Inflammatory macrophage treated with lipopolysaccharide for 1 hour (primary cell): ENCODE results near the gene ALKBH3.
A peak's percentile ranks its signal among the peaks of the same experiment; 100 is the strongest.

Experiments used
- DNase-seq, 2 donors: peaks; one replicate each; pipeline ENCODE4 v3.0.0-alpha.2; 2020 to 2022

ALKBH3 gene

DNA sequence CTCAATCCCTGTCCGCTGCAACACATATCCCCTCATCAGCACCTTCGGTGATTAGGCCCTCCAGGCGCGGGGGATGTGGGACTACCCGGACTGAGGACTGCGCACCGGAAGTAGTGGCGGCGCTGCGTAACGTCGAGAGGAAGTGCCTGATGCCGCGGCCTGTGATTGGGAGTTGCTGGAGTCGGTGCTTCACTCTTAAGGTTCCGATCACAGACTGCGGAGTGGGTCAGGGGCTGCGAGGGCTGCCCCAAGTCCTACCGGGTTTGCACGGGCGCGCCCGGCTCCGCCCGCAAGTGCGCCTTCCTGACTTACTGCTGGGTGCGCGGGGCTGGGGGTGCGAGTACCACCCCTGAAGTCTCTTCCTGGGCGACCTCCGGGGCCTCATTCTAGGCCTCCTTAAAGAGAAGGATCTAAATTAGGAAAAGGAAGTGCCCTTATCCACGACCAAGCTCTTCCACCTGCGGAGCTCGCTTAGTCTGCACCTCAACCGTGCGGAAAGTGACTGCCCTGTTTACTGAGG is at the start of gene ALKBH3:
ALKBH3 (plus strand) TSS at position 192 of the 520 bp plus-strand sequence. CDS start 1,822 bp downstream, outside the sequence.
- DNase-seq = peak; percentile 88 to 94

DNA sequence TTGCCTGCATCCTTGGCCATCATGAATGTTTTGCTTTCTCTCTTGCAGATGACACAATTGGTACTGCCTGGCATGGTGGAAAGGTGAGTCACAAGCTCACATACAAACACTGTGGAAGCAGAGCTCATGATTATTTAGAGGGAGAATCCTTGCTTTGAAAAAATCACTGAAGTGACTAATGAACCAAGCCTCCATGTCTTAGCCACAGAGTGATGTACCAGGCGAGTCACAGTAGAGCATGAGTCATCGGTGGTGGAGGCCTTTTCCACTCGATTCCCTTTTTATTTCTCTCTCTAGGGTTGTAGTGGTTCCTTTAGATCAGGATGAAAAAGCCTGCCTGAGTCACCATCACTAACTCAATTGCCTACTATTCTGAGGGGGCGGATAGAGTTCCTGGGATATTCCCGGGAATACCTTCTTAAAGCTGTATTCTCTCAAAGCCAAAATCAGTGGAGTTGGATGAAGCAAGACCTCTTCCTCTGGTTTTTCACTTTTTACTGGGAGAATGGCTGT is 49.6 kb upstream of the ALKBH3 start:
- peak; percentile 75 to 92 for DNase-seq

DNA sequence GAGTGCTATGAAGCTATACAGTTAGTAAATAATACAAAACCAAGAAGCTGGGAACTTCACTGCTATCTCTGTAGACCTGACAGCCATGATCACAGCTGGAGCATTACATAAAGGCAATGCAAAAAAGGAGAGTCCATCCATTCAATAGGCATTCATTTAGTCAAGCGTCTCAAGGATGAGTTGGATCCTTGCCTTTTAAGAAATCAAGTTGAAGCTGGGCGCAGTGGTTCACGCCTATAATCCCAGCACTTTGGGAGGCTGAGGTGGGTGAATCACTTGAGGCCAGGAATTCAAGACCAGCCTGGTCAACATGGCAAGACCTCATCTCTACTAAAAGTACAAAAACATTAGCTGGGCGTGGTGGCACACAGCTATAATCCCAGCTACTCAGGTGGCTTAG is 48.1 kb upstream of the ALKBH3 start:
- no peak for DNase-seq

DNA sequence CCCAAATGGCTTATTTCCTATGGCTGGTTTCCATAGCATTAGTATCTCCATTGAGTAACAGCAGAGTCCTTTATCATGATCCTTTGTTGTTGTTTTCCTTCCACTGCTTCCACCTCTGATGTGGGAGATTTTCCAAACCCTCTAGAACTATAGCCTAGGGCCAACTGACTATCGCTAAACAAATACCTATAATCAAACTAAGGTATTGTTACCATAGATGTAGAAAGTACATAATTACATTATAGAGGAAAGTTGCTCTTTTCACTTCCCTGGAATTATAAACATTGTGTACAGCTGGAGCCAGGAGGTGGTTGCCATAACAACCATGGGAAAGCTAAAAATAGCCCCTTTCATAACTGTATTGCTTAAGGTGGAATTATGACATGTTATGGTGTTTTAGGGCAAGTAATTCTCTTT is 47.0 kb upstream of the ALKBH3 start:
- peak; percentile 71 to 77 for DNase-seq

DNA sequence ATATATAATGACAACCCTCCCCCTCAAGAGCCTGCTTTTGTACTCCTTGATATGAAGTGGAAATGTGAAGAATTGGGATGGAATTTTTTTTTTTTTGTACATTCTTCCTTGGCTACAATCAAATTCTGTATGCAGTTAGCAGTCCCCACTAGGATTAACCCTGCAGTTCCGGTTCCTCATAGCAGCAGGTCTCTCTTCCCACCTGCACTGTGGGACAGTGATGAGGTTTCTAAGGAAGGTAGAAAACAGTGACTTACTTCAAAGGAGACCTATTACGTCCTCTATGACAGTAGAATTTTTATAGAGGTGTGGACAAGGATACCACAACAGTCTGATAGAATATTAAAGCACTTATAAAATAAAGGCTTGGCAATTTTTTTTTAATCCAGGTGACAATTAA is 46.3 kb upstream of the ALKBH3 start:
- no peak for DNase-seq

DNA sequence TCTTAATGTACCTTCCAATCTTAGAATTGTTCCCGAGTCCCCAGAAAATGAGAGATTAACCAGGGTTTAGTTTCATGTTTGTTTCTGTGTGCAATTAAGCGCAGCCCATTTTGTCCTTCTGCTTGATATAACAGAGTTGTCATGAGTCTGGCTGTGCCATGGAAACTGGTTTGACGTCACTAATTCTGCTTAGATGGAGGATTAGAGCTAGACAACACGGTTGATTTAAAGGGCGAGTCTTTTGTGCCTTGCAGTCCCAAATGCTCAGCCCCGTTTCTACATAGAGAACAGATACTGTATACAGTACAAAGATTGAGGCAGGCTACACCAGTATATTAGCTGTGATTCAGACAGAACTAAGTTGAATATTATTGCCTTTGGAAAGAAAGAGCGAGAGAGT is 45.5 kb upstream of the ALKBH3 start:
- DNase-seq = no peak

DNA sequence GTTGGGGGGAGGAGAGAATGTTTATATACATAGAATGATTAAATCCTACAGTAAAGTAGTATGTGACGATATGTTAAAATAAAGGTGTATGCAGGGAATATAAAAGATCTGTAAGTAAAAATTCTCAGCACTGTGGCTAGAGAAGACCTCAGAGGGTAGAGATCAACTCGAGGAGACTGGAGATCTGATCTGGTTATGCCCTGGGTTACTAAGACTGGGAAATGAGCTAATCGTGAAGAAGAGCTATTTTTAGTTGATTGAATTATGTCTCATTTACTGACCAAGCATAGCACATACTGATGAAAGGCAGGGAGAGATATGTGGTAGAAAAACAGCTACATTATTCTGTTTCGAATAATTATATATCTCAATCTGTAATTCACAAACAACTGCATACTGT is 42.8 kb upstream of the ALKBH3 start:
- no peak for DNase-seq

DNA sequence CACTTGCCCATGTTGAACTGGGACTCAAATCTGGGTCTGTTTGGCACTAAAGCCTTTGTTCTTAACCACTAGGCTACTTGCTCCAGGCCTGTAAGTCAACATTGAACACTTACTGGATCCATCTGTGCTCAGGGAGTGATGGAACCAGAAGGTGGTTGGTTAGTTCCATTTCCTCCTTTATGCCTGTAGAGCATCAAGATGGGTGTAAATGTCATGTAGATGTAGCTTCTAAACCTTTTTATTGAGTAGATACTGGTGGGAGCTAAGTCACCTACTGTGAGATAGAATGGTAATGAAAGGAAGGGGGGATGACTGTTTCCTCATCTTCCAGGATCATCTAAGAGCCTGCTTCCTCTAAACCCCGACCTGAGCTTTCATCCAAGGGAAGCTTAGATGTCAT is 38.6 kb upstream of the ALKBH3 start:
- DNase-seq = no peak

DNA sequence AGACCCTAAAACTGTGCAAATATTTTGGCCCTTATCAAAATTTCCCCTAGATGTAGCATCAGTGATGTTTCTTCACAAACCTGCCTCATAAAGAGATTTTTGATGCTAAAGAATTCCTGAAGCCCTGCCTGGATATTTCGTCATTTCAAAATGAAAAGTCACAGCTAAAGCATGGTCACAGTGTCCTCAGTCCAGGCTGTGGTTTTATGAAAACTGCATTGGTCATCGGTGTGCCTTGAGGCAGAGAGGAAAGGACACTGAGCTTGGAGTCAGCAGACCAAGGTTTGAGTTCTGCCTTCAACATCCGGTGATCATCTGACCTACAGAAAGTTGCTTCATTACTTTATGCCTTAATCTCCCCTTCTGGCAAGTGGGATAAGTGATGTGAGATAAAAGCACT is 34.8 kb upstream of the ALKBH3 start:
- no peak for DNase-seq

DNA sequence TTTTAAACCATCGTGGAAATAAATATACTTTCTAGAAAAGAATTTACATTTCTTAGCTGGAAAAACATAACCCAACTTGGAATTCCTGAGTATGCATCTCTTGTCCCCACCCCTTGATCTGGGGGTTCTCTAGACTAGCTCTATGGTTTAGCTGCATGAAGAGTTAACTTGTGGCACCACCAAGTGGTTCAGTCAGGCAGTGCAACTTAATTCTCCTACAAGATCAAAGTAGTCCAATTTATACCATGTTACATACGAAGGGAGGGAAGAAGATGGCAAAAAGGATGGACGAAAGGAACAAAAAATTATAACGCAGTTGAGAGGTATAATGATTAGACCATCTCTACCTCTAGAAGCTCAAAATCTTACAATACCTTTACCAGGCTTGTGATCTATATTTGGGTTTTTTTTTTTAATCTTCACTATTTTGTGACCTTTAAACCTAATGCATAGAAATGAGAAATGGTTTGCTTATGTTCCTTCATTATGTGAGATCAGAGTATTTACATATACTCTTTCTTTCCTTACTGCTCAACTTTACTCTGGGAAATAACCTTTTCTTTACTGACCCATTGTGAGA is 28.5 kb upstream of the ALKBH3 start:
- DNase-seq = peak; percentile 30 to 81

DNA sequence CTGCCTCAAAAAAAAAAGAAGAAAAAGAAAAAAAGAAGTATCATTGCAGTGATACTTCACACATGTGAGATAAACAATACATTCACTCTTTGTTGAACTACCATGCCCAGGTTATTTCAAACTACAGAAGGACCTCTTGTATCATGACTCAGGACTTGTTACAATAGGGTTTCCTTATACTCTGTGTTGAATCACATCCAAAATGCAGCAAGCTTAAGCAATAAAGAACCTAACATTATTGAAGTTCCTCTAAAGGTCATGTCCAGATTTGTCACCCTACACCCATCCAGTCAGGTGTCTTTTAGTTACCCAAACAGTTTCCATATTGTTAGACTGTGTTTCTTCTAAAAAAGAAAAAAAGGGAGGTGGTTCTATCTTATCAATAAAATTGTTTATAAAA is 26.9 kb upstream of the ALKBH3 start:
- DNase-seq = peak; percentile 30 to 77

DNA sequence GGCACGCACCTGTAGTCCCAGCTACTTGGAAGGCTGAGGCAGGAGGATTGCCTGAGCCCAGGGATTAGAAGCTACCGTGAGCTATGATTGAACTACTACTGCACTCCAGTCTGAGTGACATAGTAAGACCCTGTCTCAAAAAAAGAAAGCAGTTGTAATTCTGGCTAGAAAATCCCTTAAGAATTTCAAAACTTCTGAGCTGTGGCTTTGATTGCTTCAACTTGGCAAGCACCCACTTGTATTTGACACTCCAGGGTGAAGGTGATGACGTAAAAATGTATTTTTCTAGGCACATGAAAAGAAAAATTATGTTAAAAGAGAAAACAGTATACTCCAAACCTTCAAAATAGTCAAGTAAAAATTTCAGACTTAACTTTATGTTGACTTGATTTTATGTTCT is 23.6 kb upstream of the ALKBH3 start:
- DNase-seq = peak; percentile 45 to 78

DNA sequence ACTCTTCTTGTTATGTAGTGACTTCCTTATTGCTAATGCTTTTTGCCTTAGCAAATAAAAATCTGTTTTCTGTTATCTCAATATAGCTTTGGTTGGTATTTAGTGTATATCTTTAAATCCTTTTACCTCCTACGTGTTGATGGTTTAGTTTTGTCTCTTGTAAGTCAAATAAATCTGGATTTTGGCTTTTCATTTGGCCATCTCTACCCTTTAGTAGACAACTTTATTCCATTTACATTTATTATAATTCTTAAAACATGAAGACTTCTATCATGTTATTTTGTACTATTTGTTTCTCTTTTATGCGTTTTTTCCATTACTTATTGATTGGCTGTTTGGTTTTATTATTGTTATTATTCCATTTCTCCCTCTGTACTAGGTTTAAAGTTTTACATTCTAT is 19.5 kb upstream of the ALKBH3 start:
- DNase-seq = no peak

DNA sequence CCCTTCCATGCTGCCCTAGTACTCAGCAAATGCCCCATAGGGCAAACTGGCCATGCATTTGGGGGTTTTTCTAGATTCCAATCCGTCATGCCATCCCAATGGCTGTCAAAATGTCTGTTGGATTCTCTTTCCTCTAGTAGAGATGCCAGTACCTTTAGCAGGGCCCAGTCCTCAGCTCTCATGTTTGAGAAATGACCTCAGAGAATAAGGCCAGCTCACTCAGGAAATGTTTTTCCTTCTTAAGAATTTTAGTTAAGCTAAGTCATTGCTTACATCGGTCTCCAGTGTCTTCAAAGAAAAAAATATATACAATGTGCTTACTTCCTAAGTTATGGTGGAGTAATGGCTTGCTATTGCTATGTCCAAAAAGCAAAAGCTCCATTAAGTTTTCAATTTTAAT is 14.1 kb upstream of the ALKBH3 start:
- DNase-seq = no peak

DNA sequence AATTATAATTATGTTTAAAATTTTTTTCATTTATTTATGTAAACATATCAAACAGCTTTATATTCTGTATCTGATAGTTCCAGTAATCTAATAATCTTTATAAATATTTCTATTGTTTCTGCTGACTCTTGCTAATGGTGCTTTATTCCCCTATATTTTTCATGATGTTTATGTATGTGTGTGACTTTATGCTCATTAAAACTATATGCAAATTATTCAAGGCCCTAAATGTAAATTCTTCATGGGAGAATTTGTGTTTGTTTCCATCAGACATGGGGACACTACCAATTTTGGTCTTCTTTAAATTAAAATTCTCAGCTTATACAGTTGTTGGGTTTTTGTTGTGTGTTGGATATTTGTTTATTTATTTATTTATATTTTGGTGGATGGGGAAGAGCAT is 13.7 kb upstream of the ALKBH3 start:
- no peak for DNase-seq

DNA sequence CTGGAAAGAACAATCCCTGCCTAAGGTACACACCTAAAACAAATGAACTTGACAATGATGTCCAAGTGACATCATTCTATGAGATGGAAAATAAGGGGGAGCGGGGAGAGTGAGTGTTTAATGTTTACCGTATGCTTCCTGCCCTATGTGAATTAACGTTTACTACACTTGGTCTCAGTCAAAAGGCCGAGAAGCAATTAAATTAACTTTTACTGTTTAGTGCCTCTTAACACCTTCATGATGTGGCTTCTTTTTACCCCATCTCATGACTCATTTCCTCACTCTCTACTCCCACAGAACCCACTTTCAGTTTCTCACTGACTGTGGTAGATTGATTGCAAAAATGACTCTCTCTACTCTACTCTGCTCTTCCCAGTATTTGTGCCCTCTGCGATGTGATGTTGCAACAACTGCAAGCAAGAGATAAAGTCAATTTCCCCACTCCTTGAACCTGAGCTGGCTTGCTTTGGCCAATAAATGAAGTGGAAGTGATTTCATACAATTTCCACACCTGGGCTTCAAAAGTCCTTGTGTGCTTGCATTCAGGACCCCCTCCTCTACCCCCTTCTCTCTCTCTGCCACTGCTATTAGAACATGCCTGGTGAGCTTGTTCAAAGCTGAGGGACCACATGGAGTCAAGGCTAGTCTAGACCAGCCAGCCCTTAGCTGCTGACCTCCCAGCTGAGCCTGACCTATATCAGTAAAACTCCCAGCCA is 11.6 kb upstream of the ALKBH3 start:
- peak; percentile 92 to 93 for DNase-seq

DNA sequence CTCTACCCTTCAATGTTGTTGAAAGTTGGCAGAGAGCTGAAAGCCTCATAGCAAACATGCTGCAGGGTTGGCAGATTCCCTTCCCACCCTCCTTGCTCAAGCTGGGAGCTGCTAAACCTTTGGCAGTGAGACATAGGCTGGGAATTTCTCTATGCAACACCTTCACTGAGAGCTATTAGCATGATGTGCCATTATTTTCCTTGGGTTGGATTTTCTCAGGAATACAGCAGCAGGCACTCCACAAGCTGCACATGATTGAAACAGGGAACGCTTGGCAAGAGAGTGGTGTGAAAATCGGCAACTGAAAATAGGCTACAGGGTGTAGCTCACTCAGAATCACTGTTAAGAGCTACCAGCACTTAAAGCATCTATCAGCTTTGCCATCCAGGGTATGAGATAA is 9.6 kb upstream of the ALKBH3 start:
- DNase-seq = no peak

DNA sequence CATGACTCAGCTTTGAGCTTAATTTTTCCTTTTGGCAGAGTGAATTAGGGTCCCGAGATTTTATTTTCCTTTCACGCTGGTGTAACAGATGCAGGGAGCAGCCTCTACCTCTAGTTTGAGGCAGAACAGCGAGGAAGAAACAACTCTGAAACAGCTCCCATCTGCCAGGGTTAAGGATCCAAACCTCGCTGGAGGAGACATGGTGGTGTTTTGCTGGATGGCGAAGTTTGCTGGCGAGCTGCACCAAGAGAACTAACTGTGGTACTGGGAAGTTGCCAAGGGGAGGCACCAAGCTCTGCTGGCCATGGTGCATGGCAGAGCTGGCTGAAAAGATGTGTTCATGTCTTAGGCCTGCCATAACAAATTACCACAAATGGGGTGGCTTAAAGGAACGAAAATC is 7.6 kb upstream of the ALKBH3 start:
- no peak for DNase-seq

DNA sequence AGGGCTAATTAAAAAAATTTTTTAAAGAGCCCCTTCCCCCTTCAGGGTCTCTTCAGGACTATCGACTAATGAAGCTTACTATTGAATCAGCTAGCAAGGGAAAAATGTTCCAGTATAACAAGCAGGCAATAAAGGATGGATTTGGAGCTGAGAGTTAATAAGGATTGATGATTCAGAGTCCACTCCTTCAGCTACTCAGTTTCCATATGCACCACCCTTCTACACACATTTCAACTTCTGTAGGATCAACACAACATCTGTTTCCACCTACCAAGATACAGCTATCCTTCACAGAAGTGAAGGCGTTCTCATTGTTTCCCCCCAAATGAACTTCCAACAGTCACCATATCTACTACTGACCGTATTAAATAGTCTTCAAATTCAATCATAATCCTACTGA is 6.6 kb upstream of the ALKBH3 start:
- DNase-seq = no peak

DNA sequence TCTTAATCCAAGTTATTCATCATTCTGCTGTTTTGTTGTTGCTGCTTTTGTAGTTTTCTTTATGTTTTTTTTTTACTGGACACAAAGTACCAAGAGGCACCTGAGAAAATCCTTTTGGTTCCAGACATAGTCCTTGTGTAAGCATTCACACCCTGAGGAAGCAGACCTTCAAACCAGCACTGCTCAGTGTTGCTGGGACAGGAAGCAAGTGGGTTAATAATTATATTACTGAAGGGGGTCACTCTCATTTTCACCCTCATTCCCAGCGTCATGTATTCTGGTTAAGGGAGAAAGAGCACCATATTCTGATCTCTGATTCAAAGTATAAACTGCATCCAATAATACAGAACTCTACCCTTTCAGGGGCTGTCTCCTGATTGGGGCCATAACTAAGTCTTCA is 5.9 kb upstream of the ALKBH3 start:
- no peak for DNase-seq

DNA sequence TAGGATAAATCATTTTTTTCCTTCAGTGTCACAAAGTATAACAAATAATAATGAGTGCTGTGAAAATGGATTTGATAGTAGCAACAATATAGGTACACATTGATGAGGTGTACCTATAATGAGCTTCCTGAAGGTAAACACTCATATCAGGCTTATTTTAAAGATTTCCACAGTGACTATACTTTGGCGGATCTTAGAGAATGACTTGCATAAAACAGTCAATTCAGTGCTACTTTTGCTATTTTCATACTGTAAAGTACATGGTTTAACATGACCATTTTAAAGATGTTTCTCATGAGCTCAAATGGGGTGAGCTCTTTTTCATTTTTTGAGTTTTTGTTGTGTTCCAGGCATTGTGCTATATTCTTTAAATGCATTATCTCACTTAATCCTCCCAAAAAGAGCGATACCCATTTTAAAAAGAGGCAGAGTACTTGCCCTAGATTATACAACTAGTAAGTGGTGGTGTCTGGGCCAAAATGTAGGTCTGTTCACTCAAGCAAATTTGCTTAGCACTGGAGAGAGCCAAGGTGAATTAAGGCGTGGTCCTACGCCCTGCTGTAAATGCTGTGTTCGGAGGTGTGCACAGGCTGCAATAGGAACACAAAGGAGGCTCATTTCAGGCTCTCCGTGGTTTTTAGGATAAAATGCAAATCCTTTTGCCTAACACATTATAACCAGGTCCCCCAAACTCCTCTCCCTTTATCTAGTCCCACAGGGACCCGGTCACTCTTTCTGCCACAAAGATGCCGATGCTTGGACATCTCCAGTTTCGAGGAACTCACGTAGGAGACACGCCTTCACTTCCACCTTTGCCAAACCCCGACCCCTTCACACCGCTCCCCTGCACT is 617 bp upstream of the ALKBH3 start:
- no peak for DNase-seq

DNA sequence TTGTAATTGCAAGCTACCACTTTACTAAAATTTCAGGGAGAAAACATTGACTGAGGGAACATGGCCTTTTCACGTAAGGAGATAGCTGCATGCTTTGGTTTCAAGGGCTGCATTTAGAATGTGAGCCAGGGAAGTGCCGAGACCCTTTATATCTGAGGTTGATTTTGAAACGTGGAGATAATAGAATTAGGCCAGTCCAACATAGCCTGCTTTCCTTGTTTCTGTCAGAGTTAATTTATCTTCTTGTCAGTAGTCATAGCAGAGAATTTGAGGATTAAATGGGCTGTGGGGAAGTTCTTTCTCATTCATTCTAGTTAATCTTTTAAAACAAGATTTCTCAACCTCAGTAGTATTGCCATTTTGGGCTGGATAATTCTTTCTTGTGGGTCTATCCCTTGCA is 12.2 kb downstream of the ALKBH3 start:
- DNase-seq = no peak

DNA sequence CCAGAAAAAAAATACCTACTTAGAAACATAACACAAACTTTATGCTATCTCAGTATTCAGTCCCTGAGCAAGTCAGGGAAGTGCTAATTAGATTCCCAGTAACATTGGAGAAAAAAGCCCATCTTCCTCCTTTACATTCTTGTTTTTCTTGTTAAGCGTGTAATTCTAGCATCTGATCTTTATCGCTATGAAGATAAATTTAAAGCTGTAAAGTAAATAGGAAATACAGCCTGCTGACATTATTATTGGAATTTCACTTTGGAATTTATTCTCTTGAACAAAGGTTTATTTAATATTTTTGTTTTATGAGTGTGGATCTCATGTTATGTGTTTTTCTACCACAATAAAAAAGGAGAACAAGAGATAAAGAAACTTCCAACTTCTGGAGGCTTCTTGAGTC is 13.9 kb downstream of the ALKBH3 start:
- DNase-seq = no peak

DNA sequence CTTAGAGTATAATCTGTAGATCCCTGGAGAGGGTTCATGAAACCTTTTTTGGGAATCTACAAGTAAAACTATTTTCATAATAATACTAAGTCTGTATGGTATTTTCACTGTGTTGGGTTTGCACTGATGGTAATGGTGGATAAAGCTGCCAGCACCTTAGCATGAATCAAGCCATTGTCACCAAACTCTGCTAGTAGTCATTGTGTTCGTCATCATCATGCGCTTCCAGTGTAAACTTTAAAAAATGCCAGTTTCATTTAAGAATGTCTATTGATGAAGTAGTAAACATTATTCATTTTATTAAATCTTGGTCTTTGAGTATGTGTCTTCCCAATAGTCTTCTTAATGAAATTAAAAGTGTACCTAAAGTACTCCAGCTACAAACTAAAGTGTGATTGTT is 15.0 kb downstream of the ALKBH3 start:
- DNase-seq = no peak
